SK-N-SH (cell line): ENCODE measurements around the gene ERC2. TPM values are rescaled to one million over a fixed set of nuclear protein-coding genes. Genes with fewer than 3 reads are reported as not detected.

Source experiments
- CTCF ChIA-PET: fragments of 300-600, 350-600 bp; formaldehyde crosslinking; extraction: SDS; loops from one replicate; lab custom pipeline; 2021; lab: Yijun Ruan, JAX
- POLR2A ChIA-PET: fragments of 350-600 bp; sonication (Branson Sonifier 250); formaldehyde crosslinking; extraction: SDS; loops from one replicate; lab custom pipeline; 2020; ENCODE audit warnings: antibody characterized with exemption, inconsistent platforms; lab: Yijun Ruan, JAX
- DNase-seq: peaks from one replicate; pipeline ENCODE4 v3.0.0; 2012
- H2AFZ ChIP-seq: fragments of 200-600 bp; sonication (generic); 2 replicates; pipeline ENCODE4 v1.8.1; 2016; ENCODE audit warnings: antibody characterized with exemption, mild to moderate bottlenecking, low read depth
- H3F3A ChIP-seq: fragments of 200-600 bp; sonication (generic); replicated peaks from 2 replicates; pipeline ENCODE3; 2016; ENCODE audit warnings: antibody characterized with exemption, mild to moderate bottlenecking; ENCODE audit not compliant: insufficient read depth
- H3K27ac ChIP-seq, 2 experiments: fragments of 200-500 bp in 1 of 2; fragments of 200-600 bp in 1 of 2; sonication (Bioruptor generic) in 1 of 2; sonication (generic), shearing (Covaris generic) in 1 of 2; 2 replicates each; pipeline versions ENCODE4 v1.5.1 to v1.6.1; 2014 to 2016; ENCODE audit warnings: low read depth in 2 of 2, inconsistent platforms in 1 of 2, low read length in 1 of 2, mild to moderate bottlenecking in 1 of 2, mixed read lengths in 1 of 2
- H3K27me3 ChIP-seq: fragments of 200-600 bp; sonication (generic), shearing (Covaris generic); 2 replicates; pipeline ENCODE4 v1.6.1; 2016; ENCODE audit warnings: mixed run types; ENCODE audit not compliant: insufficient read depth
- H3K36me3 ChIP-seq, 2 experiments: fragments of 200-500 bp in 1 of 2; fragments of 200-600 bp in 1 of 2; sonication (Bioruptor generic) in 1 of 2; sonication (generic) in 1 of 2; replicated peaks in 1 of 2; 2 replicates each; pipeline versions ENCODE3 to v1.5.1; 2014 to 2016; ENCODE audit warnings: low read length in 1 of 2, mild to moderate bottlenecking in 1 of 2; ENCODE audit not compliant: insufficient read depth in 2 of 2, control insufficient read depth in 1 of 2
- H3K4me1 ChIP-seq, 2 experiments: fragments of 200-500 bp in 1 of 2; fragments of 200-600 bp in 1 of 2; sonication (Bioruptor generic) in 1 of 2; sonication (generic), shearing (Covaris generic) in 1 of 2; 2 replicates each; pipeline versions ENCODE4 v1.5.1 to v1.6.1; 2014 to 2016; ENCODE audit warnings: low read depth in 1 of 2, low read length in 1 of 2, mixed run types in 1 of 2; ENCODE audit not compliant: insufficient read depth in 2 of 2, control insufficient read depth in 1 of 2
- H3K4me2 ChIP-seq: fragments of 200-600 bp; sonication (generic), shearing (Covaris generic); 2 replicates; pipeline ENCODE4 v1.6.1; 2017; ENCODE audit warnings: mixed run types
- H3K4me3 ChIP-seq, 2 experiments: fragments of 200-500 bp in 1 of 2; fragments of 200-600 bp in 1 of 2; sonication (Bioruptor generic) in 1 of 2; sonication (generic), shearing (Covaris generic) in 1 of 2; 2 replicates each; pipeline versions ENCODE4 v1.5.1 to v1.8.1; 2014 to 2016; ENCODE audit warnings: low read depth in 2 of 2, inconsistent platforms in 1 of 2, low read length in 1 of 2, mild to moderate bottlenecking in 1 of 2, mixed read lengths in 1 of 2, moderate library complexity in 1 of 2
- H3K79me2 ChIP-seq: fragments of 200-600 bp; sonication (generic); 2 replicates; pipeline ENCODE4 v1.8.1; 2017; ENCODE audit warnings: mild to moderate bottlenecking; ENCODE audit not compliant: insufficient read depth
- H3K9ac ChIP-seq: fragments of 200-600 bp; sonication (generic); 2 replicates; pipeline ENCODE4 v1.6.1; 2017; ENCODE audit warnings: mixed run types
- H3K9me2 ChIP-seq: fragments of 200-600 bp; sonication (generic); 2 replicates; pipeline ENCODE4 v1.6.1; 2017; ENCODE audit warnings: mixed run types
- H3K9me3 ChIP-seq: fragments of 200-600 bp; sonication (generic); 2 replicates; pipeline ENCODE4 v1.6.1; 2017; ENCODE audit warnings: mixed run types, mild to moderate bottlenecking, moderate library complexity
- H4K20me1 ChIP-seq: fragments of 200-600 bp; sonication (generic); 2 replicates; pipeline ENCODE4 v1.6.1; 2017; ENCODE audit warnings: mild to moderate bottlenecking, mixed run types; ENCODE audit not compliant: insufficient read depth
- CHD2 ChIP-seq: fragments of 150-350 bp; IDR thresholded peaks from 2 replicates; pipeline ENCODE4 v1.6.1; 2018; ENCODE audit warnings: low read length; ENCODE audit not compliant: partially characterized antibody
- ELF1 ChIP-seq: IDR thresholded peaks from 2 replicates; pipeline ENCODE4 v1.4.0; 2012
- EP300 ChIP-seq, 2 experiments: IDR thresholded peaks; 2 replicates each; pipeline versions ENCODE4 v1.4.0 to v1.6.1; 2012; ENCODE audit warnings: borderline replicate concordance in 1 of 2, low read depth in 1 of 2, low read length in 1 of 2
- FOSL2 ChIP-seq: IDR thresholded peaks from 2 replicates; pipeline ENCODE4 v1.4.0; 2012; ENCODE audit warnings: low read depth, mild to moderate bottlenecking, moderate library complexity, borderline replicate concordance
- GABPA ChIP-seq: IDR thresholded peaks from 2 replicates; pipeline ENCODE4 v1.4.0; 2012; ENCODE audit warnings: low read depth, mild to moderate bottlenecking
- JUND ChIP-seq: IDR thresholded peaks from 2 replicates; pipeline ENCODE4 v1.4.0; 2012
- MEF2A ChIP-seq: IDR thresholded peaks from 2 replicates; pipeline ENCODE4 v1.4.0; 2012; ENCODE audit warnings: low read depth, borderline replicate concordance
- NFIC ChIP-seq: IDR thresholded peaks from 2 replicates; pipeline ENCODE4 v1.4.0; 2012; ENCODE audit warnings: borderline replicate concordance
- RAD21 ChIP-seq: IDR thresholded peaks from 2 replicates; pipeline ENCODE4 v1.6.1; 2012; ENCODE audit warnings: mild to moderate bottlenecking, low read length
- RCOR1 ChIP-seq: fragments of 150-350 bp; IDR thresholded peaks from 2 replicates; pipeline ENCODE4 v1.6.1; 2017; ENCODE audit warnings: antibody characterized with exemption, low read length
- REST ChIP-seq: IDR thresholded peaks from 2 replicates; pipeline ENCODE4 v1.6.1; 2012; ENCODE audit warnings: mild to moderate bottlenecking, low read depth, low read length, moderate library complexity
- SMC3 ChIP-seq: IDR thresholded peaks from 2 replicates; pipeline ENCODE4 v1.6.1; 2012; ENCODE audit warnings: low read depth, low read length, improper control_type of control experiment
- TCF12 ChIP-seq: IDR thresholded peaks from 2 replicates; pipeline ENCODE4 v1.4.0; 2012
- TEAD4 ChIP-seq: IDR thresholded peaks from 2 replicates; pipeline ENCODE4 v1.4.0; 2012; ENCODE audit warnings: mild to moderate bottlenecking, borderline replicate concordance; ENCODE audit not compliant: insufficient read depth
- YY1 ChIP-seq: IDR thresholded peaks from 2 replicates; pipeline ENCODE4 v1.4.0; 2012; ENCODE audit warnings: low read depth, mild to moderate bottlenecking
- WGBS: methylation state at CpG from one replicate; pipeline ENCODE4 v1.1.6; 2017; ENCODE audit warnings: low lambda C conversion rate; 5-methylcytosine and 5-hydroxymethylcytosine counted together
- polyA plus RNA-seq, 3 experiments: library from polyadenylated mRNA; depleted of rRNA; stranded (reverse); fragments of >200 nt; gene quantifications; 2 replicates each; pipeline ENCODE4 v1.2.3, GENCODE V29; 2012

The ERC2 gene
- polyA plus RNA-seq, 1 of the 3 experiments (the other 2 are of a cell fraction) = 1.6 TPM

- ChIA-PET CTCF (interaction anchor here (2.3 kb wide), 1 partner anchor 28 kb away, joined by 9 read pairs; no protein-coding TSS in a partner anchor), POLR2A (no interaction called here)
- Histone ChIP-seq H3F3A (no peaks in the 10 kb centered on the region), H3K9me2 (no peaks in the 10 kb centered on the region), H3K27me3 (no peaks in the 10 kb centered on the region), H3K36me3 (no peaks in the 10 kb centered on the region), H3K79me2 (no peaks in the 10 kb centered on the region), H3K9ac (no peak overlapping the region), H3K9me3 (no peaks in the 10 kb centered on the region), H3K4me3 (no peak overlapping the region)
- TF ChIP-seq RCOR1 = no peak
- no peak for TF ChIP-seq EP300 (IDR thresholded peaks at IDR 0.05; ENCODE audit: borderline replicate concordance in 1 of 2, low read depth in 1 of 2, low read length in 1 of 2)
- no peak for TF ChIP-seq TEAD4
- no peak for TF ChIP-seq REST
- no peak for TF ChIP-seq JUND
- no peak for TF ChIP-seq GABPA
- no peak for TF ChIP-seq MEF2A
- TF ChIP-seq CHD2 = no peak
- TF ChIP-seq YY1 = no peak
- no peak for TF ChIP-seq TCF12
- TF ChIP-seq RAD21 = no peak
- TF ChIP-seq ELF1 = no peak
- no peak for TF ChIP-seq SMC3
- TF ChIP-seq, all 33 proteins: peak for 0
- no peak for DNase-seq
- Histone ChIP-seq H3K4me2 (no peak overlapping the region), H3K27ac (no peak overlapping the region), H3K4me1 (no peaks in the 10 kb centered on the region; a peak in 1 of 4 replicates), H2AFZ (no peak overlapping the region), H4K20me1 (no peaks in the 10 kb centered on the region)
- 51% methylated on average over 4 of the region's 4 CpGs for WGBS
Observed at GRCh38 chr3:56368846-56369245, 99.4 kb downstream of the ERC2 start.

GRCh38 chr3:56366641-56367162 is 101.6 kb downstream of the ERC2 start:
- no peaks in the 10 kb centered on the region for H3K9me2 ChIP-seq
- H2AFZ ChIP-seq = no peak overlapping the region
- no peak for DNase-seq
- H3K79me2 ChIP-seq = no peaks in the 10 kb centered on the region
- TF ChIP-seq FOSL2 (no peak), NFIC (0 out of 2 replicates have a peak, but pooled peaks have one; percentile 9)
- TF ChIP-seq, all 33 proteins: peak for 1
- CTCF ChIA-PET = interaction anchor here (2.3 kb wide), 1 partner anchor 26 kb away, joined by 9 read pairs; no protein-coding TSS in a partner anchor
- no peak overlapping the region; the same call in 1 of the 2 replicates for H3K9ac ChIP-seq
- no peaks in the 10 kb centered on the region for H4K20me1 ChIP-seq
- POLR2A ChIA-PET = no interaction called here
- no peaks in the 10 kb centered on the region; a peak in 1 of 4 replicates for H3K4me1 ChIP-seq
- H3K4me3 ChIP-seq = no peak overlapping the region
- peak overlapping the region; percentile 38; the same call in 1 of the 2 replicates for H3K4me2 ChIP-seq
- H3K36me3 ChIP-seq = no peaks in the 10 kb centered on the region
- H3K9me3 ChIP-seq = no peaks in the 10 kb centered on the region
- WGBS = 42% methylated on average over 4 of the region's 4 CpGs
- H3K27ac ChIP-seq = peak overlapping the region in 1 of 2 experiments; percentile 56; a peak in 2 of 4 replicates
- H3F3A ChIP-seq = no peaks in the 10 kb centered on the region
- H3K27me3 ChIP-seq = no peaks in the 10 kb centered on the region
